ENCODE measurements around the gene HOXA6. TPM values are rescaled to one million over a fixed set of nuclear protein-coding genes. Genes with fewer than 3 reads are reported as not detected.

The HOXA6 gene
- polyA plus RNA-seq, 1 donor, result 5.6 TPM

GRCh38 chr7:27184337-27185012, 36.9 kb upstream of the HOXA6 start:
- no peak for DNase-seq

- no peak for DNase-seq
These were observed 36.2 kb upstream of the HOXA6 start for GRCh38 chr7:27183682-27184336.

GRCh38 chr7:27182861-27183681, 35.5 kb upstream of the HOXA6 start:
- DNase-seq, result no peak

- no peak for DNase-seq
These were observed 34.8 kb upstream of the HOXA6 start for GRCh38 chr7:27182285-27182841.

DNA sequence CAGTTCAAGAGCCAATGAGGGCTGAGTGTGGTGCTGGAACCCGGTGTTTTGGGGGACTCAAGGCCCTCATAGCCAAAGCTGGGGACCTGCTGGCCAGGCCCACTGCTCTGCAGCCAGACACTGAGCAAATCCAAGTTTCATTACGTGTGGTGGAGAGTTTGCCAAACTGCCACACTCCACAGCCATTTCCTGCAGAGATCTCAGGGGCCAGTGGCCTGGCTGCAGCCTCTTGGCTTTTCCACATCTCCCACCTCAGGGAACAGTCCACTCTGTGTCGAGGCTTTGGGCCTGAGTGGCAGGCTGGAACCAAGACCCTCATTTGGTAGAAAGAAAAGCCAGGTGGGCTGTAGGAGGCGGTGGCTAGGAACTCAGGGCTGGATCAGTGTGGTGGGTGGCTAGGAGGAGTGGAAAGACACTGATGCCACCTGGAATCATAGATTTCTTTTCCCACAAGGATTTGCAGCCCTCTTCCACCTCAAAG, 34.3 kb upstream of the HOXA6 start:
- DNase-seq, result no peak

DNA sequence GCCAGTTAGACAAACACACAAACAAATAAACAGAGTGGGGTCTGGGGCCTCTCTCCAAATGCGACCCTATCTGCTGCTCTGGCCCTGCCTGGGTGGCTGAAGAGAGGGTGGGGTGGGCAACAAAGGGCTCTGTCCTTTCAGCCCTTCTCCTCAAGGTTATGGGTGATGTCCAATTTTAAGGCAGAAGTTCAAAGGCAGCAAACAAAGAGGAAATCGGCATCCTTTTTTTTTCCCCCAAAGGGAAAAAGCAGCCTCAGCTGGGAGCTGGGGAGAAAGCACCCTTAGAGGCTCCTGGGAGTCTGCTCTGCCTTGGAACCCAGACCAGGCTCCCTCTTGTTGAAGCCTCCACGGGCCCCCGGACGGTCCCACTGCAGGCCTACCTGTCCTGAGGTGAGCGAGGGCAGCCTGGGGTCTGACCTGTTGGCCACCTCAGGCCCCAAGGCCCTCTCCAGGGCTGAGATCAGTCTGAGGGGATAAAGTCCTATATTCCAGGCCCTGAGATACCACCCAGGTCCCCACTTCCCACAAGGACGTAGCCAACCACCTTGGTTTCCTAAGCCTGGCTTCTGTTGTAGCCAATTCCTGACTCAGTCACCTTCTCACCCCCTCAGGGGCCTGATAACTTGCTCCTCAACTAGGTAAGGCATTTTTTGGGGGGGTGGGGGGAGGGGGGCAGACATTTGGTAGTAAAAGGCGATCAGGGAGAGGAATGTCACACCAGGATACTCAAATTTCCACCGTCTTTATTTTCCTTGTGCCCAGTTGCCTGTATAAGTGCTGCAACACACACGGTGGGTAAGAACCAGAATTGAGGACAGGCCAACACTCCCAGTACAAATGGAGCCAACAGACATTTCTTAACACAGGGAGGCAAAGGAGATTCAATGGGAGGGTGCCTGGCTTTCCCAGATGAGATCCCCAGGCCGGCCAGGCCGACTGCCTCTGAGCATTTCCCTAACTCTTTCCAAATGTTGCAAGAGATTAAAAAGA, 33.2 kb upstream of the HOXA6 start:
- no peak for DNase-seq

- peak; percentile 93 for DNase-seq
These were observed 32.2 kb upstream of the HOXA6 start for GRCh38 chr7:27179503-27180430.

GRCh38 chr7:27179030-27179429, 31.5 kb upstream of the HOXA6 start:
- no peak for DNase-seq

- DNase-seq, result no peak
These were observed 30.8 kb upstream of the HOXA6 start for GRCh38 chr7:27178366-27178765.

DNA sequence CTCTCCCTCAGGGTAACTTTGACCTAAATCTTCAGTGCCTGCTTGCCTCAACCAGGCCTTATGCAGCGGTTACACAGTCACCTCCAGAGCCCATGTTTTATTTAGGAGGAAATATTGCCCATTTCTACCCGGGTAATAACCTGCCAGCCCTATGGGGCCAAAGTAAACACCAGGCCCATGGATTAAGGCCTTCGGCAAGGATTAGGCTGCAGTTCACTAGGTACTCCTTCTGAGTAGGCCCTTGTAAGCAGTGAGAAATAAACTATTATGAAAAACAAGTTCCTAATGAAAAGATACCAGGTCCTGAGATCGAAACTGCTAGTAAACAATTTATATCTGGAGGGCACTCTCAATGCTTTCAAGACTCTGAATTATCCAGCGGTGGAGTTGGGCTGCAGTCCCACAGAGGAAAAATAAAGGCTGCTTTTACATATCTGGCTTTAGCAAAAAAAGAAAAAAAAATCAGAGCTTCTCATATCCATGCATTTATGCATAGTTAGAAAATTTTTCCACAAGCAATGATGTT, 30.3 kb upstream of the HOXA6 start:
- DNase-seq, result no peak

- DNase-seq, result no peak
These were observed 29.6 kb upstream of the HOXA6 start for GRCh38 chr7:27176962-27177794.

DNA sequence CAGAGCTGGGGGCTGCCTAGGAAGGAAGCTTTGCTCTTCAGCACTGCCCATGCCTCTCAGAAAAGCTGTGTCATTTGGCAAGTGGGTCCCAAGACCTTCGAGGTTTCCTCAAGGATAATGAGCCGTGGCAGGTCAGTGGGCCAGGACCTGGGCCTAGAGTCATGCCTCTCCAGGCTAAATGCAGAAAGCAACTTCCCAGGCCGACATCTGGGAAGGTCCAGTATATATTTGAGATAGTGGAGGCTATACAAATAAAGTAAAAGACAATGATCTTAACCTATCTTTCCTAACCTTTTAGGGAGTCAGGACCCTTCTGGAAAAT, 28.9 kb upstream of the HOXA6 start:
- no peak for DNase-seq

DNA sequence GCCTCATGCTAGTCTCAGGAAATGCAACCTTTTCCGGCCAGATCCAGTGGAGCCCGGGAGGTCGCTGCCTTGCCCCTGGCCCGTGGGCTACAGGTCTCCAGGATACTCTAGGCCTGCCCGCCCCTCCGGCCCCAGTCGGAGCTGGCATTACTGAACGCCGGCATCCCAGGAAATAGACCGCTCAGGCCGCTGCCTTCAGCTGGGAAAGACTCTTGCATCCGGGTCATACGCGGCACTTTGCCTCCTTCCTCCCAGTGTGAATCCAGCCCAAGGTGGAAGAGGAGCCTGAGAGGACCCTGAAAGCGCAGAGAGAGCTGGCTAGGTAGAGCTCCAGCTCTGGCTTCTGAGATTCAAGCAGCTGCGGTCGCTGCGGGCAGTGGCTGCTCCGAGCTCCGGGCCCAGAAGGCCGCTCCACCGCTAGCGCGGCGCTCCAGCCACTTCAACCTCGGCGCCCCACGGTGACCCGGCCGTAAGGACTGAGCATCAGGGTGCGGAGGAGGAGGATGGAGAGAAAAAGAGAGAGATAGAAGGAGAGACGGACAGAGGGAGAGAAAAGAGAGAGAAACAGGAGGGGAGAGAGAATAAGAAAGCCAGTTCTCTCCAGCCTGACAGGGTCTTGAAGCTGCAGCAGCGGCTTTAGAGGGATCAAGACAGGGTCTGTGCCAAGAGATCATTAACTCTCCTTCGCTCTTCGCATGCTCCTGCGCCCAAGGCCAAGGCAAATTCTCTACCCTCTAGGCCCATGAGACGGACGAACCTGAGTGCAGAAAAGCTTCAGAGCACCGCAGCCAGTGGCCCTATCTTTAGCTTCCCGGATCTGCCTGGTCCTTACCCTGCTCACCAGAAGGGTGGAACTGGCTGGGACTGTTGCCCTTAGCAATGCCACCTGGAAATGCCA, 28.3 kb upstream of the HOXA6 start:
- no peak for DNase-seq

GRCh38 chr7:27174874-27175625, 27.5 kb upstream of the HOXA6 start:
- DNase-seq, result no peak

DNA sequence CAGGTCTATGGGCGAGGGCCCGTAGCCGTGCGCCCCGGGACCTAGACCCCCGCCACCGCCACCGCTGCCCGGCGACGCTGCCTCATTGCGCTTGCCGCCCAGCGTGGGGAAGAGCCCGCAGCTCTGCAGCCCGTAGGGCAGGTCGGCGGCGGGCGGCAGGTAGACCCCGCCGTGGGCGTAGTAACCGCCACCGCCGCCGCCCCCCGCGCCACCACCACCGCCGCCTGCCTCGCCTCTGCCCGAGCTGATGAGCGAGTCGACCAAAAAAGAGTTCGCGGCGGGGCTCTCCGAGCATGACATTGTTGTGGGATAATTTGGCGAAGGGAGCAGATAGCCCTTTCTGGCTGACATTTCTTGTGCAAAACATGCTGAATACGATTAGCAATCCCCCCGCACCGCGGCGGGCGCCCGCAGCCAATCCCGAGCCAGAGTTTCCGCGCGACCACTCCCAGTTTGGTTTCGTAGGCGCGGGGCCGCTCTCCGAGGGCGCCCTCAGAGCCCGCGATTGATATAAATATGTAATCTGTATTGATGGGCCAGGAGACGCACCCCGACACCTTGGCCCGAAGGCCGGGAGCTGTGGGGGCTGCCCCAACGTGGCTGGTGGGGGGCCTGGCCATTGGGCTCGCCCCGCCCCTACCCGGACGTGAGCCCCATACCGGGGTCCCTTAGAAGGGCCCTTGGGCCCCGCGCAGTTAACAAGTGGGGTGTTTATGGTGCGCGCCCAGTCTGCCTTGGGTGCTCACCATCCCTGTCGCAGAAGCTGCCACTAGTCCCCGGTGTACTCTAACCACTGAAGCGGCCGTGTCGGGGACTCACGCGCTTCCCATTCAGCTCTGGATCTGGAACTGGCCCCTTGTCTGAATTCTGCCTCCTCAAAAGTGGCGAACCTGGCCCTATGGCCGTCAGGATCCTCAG, 26.6 kb upstream of the HOXA6 start, which contains the start of gene HOXA10:
HOXA10 (minus strand) TSS at position 365 of the 918 bp plus-strand sequence; CDS start at position 351, 14 bp downstream.
- DNase-seq, result no peak

- DNase-seq, result no peak
These were observed 26.0 kb upstream of the HOXA6 start for GRCh38 chr7:27173511-27173955.
